MCF 10A (cell line): ENCODE results near the gene ARHGAP11A. TPM values are rescaled to one million over a fixed set of nuclear protein-coding genes. Genes with fewer than 3 reads are reported as not detected.

Source experiments
- BruUV-seq: library from RNA; stranded (reverse); fragments of 400-500 nt; replicated peaks from 2 replicates; lab custom pipeline; 2021; lab: Mats Ljungman, UMichigan
- CTCF ChIA-PET: fragments of 300-600 bp; sonication (Branson Sonifier 250); formaldehyde crosslinking; extraction: SDS; loops from one replicate; lab custom pipeline; 2021; ENCODE audit warnings: antibody characterized with exemption, inconsistent platforms; lab: Yijun Ruan, JAX
- POLR2A ChIA-PET: fragments of 300-600, 350-650 bp; sonication (Branson Sonifier 250); formaldehyde crosslinking; extraction: SDS; loops from one replicate; lab custom pipeline; 2020; ENCODE audit warnings: antibody characterized with exemption, inconsistent platforms; lab: Yijun Ruan, JAX
- DNase-seq: peaks from one replicate; pipeline ENCODE4 v3.0.0-alpha.2; 2018; ENCODE audit not compliant: unreplicated experiment
- H3K27ac Mint-ChIP-seq: one replicate; pipeline ENCODE4 v1.8.0; 2022; ENCODE audit warnings: mild to moderate bottlenecking, low read depth, mixed read lengths; ENCODE audit not compliant: unreplicated experiment
- H3K27me3 Mint-ChIP-seq: one replicate; pipeline ENCODE4 v1.8.0; 2022; ENCODE audit warnings: mixed read lengths; ENCODE audit not compliant: insufficient read depth, unreplicated experiment
- H3K36me3 Mint-ChIP-seq: one replicate; pipeline ENCODE4 v1.8.0; 2022; ENCODE audit warnings: mild to moderate bottlenecking, moderate library complexity, mixed read lengths; ENCODE audit not compliant: insufficient read depth, unreplicated experiment
- H3K4me1 Mint-ChIP-seq: one replicate; pipeline ENCODE4 v1.8.0; 2022; ENCODE audit warnings: mixed read lengths; ENCODE audit not compliant: insufficient read depth, unreplicated experiment
- H3K4me3 Mint-ChIP-seq: one replicate; pipeline ENCODE4 v1.8.0; 2022; ENCODE audit warnings: mild to moderate bottlenecking, moderate library complexity, mixed read lengths; ENCODE audit not compliant: unreplicated experiment
- H3K9me3 Mint-ChIP-seq: one replicate; pipeline ENCODE4 v1.8.0; 2022; ENCODE audit warnings: mixed read lengths; ENCODE audit not compliant: unreplicated experiment
- CTCF ChIP-seq: fragments of 200-600 bp; IDR thresholded peaks from one replicate; pipeline ENCODE4 v1.8.0; 2022; ENCODE audit warnings: antibody characterized with exemption, mild to moderate bottlenecking; ENCODE audit not compliant: unreplicated experiment
- intact Hi-C: fragments of 100-400 bp; cut with micrococcal nuclease; formaldehyde crosslinking; loops from 2 replicates; pipeline ENCODE4 v1.14.1; 2022
- total RNA-seq: library from RNA; stranded (reverse); gene quantifications from 2 replicates; pipeline ENCODE4 v1.2.3, GENCODE V29; 2022

ARHGAP11A gene
- total RNA-seq, 1 experiment from 2014 or later: 71.8 TPM

- intact Hi-C loops: loop anchor here (1.0 kb wide), 1 partner anchor 166 kb away; no protein-coding TSS in a partner anchor
- Mint-ChIP-seq H3K4me3 (no peak overlapping the region), H3K27ac (no peak overlapping the region), H3K4me1 (peaks cover 64% of the 10 kb centered on the region), H3K36me3 (no peaks in the 10 kb centered on the region), H3K27me3 (no peaks in the 10 kb centered on the region), H3K9me3 (peaks cover 8% of the 10 kb centered on the region)
- no TSS peak for BruUV-seq
- peak; percentile 94 for DNase-seq
- TF ChIP-seq CTCF: no peak
- ChIA-PET CTCF (interaction anchor here (0.6 to 4.5 kb wide), 6 partner anchors 16 to 175 kb away, joined by 3 to 28 read pairs (median 5); no protein-coding TSS in a partner anchor), POLR2A (interaction anchor here (0.5 kb wide), 1 partner anchor 457 kb away, joined by 3 read pairs; no protein-coding TSS in a partner anchor)
These were observed 68.7 kb downstream of the ARHGAP11A start for GRCh38 chr15:32683906-32684584.

DNA sequence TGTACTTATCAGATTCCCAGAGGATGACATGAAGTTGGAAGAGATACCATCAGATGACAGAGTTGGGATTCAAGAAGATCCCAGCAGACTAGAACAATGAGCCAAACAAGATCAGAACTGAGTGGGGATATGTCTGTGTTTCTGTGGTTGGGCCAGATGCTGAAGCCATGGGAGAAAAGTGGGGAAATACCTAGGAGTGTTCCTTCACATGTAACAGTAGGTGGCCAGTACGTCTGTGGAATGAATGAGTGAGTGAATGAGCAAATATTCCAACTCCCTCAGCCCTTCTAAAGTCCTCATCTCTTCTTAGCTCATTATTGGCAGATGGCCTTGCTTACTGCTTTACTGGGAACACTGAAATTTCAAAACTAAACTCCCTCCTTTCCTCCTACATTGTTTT, 70.3 kb downstream of the ARHGAP11A start:
- H3K9me3 Mint-ChIP-seq: peaks cover 8% of the 10 kb centered on the region
- peak; percentile 45 for DNase-seq
- no peaks in the 10 kb centered on the region for H3K27me3 Mint-ChIP-seq
- no TSS peak for BruUV-seq
- H3K4me1 Mint-ChIP-seq: peaks cover 70% of the 10 kb centered on the region
- H3K36me3 Mint-ChIP-seq: no peaks in the 10 kb centered on the region
- ChIA-PET POLR2A (no interaction called here), CTCF (interaction anchor here (1.2 to 1.4 kb wide), 2 partner anchors 17 to 23 kb away, joined by 4 to 7 read pairs; no protein-coding TSS in a partner anchor)
- intact Hi-C loops: no loop called here
- TF ChIP-seq CTCF: no peak
- H3K4me3 Mint-ChIP-seq: no peak overlapping the region
- no peak overlapping the region for H3K27ac Mint-ChIP-seq

GRCh38 chr15:32687556-32687955, 72.3 kb downstream of the ARHGAP11A start:
- no peak overlapping the region for H3K4me3 Mint-ChIP-seq
- intact Hi-C loops: no loop called here
- H3K36me3 Mint-ChIP-seq: no peaks in the 10 kb centered on the region
- peak overlapping the region; percentile 68 for H3K27ac Mint-ChIP-seq
- CTCF ChIA-PET: interaction anchor here (0.7 to 1.4 kb wide), 6 partner anchors 18 to 269 kb away, joined by 3 to 7 read pairs (median 4); no protein-coding TSS in a partner anchor
- POLR2A ChIA-PET: interaction anchor here (0.8 kb wide), 1 partner anchor 68 kb away, joined by 3 read pairs; no protein-coding TSS in a partner anchor
- no TSS peak for BruUV-seq
- no peaks in the 10 kb centered on the region for H3K27me3 Mint-ChIP-seq
- no peak for TF ChIP-seq CTCF
- peak; percentile 67 for DNase-seq
- peaks cover 8% of the 10 kb centered on the region for H3K9me3 Mint-ChIP-seq
- peaks cover 62% of the 10 kb centered on the region for H3K4me1 Mint-ChIP-seq

GRCh38 chr15:32688151-32688639, 72.9 kb downstream of the ARHGAP11A start:
- no peak for TF ChIP-seq CTCF
- Mint-ChIP-seq H3K27me3 (no peaks in the 10 kb centered on the region), H3K36me3 (no peaks in the 10 kb centered on the region), H3K27ac (peak overlapping the region; percentile 68), H3K9me3 (peaks cover 8% of the 10 kb centered on the region), H3K4me3 (no peak overlapping the region), H3K4me1 (peaks cover 56% of the 10 kb centered on the region)
- ChIA-PET CTCF (interaction anchor here (1.0 to 1.4 kb wide), 4 partner anchors 25 to 268 kb away, joined by 3 to 4 read pairs (median 4); no protein-coding TSS in a partner anchor), POLR2A (interaction anchor here (0.7 kb wide), 1 partner anchor 28 kb away, joined by 3 read pairs; no protein-coding TSS in a partner anchor)
- no TSS peak for BruUV-seq
- intact Hi-C loops: no loop called here
- peak; percentile 66 for DNase-seq
